H1 (cell line): Measurements from ENCODE around the gene RBM38. TPM values are rescaled to one million over a fixed set of nuclear protein-coding genes. Genes with fewer than 3 reads are reported as not detected.

Source experiments
- CBX8 ChIP-seq: fragments of 300-800, 300-1000 bp; sonication (generic); IDR thresholded peaks from 2 replicates; pipeline ENCODE4 v1.7.1; 2016; ENCODE audit warnings: low read depth, low read length, borderline replicate concordance
- GABPA ChIP-seq: IDR thresholded peaks from 2 replicates; pipeline ENCODE4 v1.6.1; 2011; ENCODE audit warnings: mild to moderate bottlenecking, low read length, moderate library complexity, borderline replicate concordance; ENCODE audit not compliant: insufficient read depth
- HDAC2 ChIP-seq, 2 experiments: fragments of 300-600 bp in 1 of 2; sonication (generic) in 1 of 2; IDR thresholded peaks; 2 replicates each; pipeline ENCODE4 v1.6.1; 2011 to 2012; ENCODE audit warnings: low read depth in 2 of 2, low read length in 2 of 2, mild to moderate bottlenecking in 2 of 2, moderate library complexity in 2 of 2, borderline replicate concordance in 1 of 2, inconsistent platforms in 1 of 2
- KDM4A ChIP-seq: IDR thresholded peaks from one replicate; pipeline ENCODE4 v1.7.1; 2012; ENCODE audit warnings: low read depth, mild to moderate bottlenecking, moderate library complexity, low read length, inconsistent platforms; ENCODE audit not compliant: severe bottlenecking
- SIX5 ChIP-seq: IDR thresholded peaks from 2 replicates; pipeline ENCODE4 v1.6.1; 2011; ENCODE audit warnings: mild to moderate bottlenecking, low read depth, low read length
- polyA plus RNA-seq, 7 experiments: library from polyadenylated mRNA; depleted of rRNA in 3 of 7; stranded (reverse) in 5 of 7; unstranded in 2 of 7; fragments of >200 nt in 5 of 7; fragments of 200-250 nt in 2 of 7; gene quantifications; 1 replicate in 5 of 7; 2 replicates in 1 of 7; 4 replicates in 1 of 7; pipeline versions ENCODE4 v1.2.1 to v1.2.3, GENCODE V29; 2011 to 2013; ENCODE audit warnings: missing spikeins in 2 of 7, mixed read lengths in 2 of 7
- total RNA-seq: library from RNA; stranded (reverse); fragmentation: NEBNext Ultra II Directional; extraction: Animal tissue kit (Norgen Biotek cat#: 25700); gene quantifications from 2 replicates; pipeline ENCODE4 v1.2.1, GENCODE V29; 2021

RBM38 gene
- total and polyA plus RNA-seq, 2 of the 8 experiments (the other 6 are each of a cell fraction or from before 2014, with no cell fraction given), result 57.7 to 109 TPM

GRCh38 chr20:57364451-57364850, 26.7 kb upstream of the RBM38 start (continued):
- TF ChIP-seq HDAC2 (IDR thresholded peaks at IDR 0.05; ENCODE audit: borderline replicate concordance in 1 of 2, low read depth in 2 of 2, low read length in 2 of 2), result no peak
- TF ChIP-seq SIX5, result no peak
- no peak for TF ChIP-seq CBX8
- TF ChIP-seq GABPA, result no peak
- no peak for TF ChIP-seq KDM4A
